Mesothelial cell of epicardium (in vitro differentiated cells): ENCODE measurements around the gene HOXD11. TPM values are rescaled to one million over a fixed set of nuclear protein-coding genes. Genes with fewer than 3 reads are reported as not detected.

Source experiments
- DNase-seq, 2 experiments: peaks; one replicate each; pipeline ENCODE4 v3.0.0; 2021; ENCODE audit warnings: low spot score in 2 of 2; ENCODE audit not compliant: unreplicated experiment in 2 of 2
- H3K27ac Mint-ChIP-seq: 2 replicates; pipeline ENCODE4 v1.8.0; 2021; ENCODE audit warnings: mixed read lengths
- H3K27me3 Mint-ChIP-seq: 2 replicates; pipeline ENCODE4 v1.8.0; 2021; ENCODE audit warnings: low read depth, mixed read lengths
- H3K36me3 Mint-ChIP-seq: 2 replicates; pipeline ENCODE4 v1.8.0; 2021; ENCODE audit warnings: mixed read lengths
- H3K4me1 Mint-ChIP-seq: 2 replicates; pipeline ENCODE4 v1.8.0; 2021; ENCODE audit warnings: mixed read lengths
- H3K4me3 Mint-ChIP-seq: 2 replicates; pipeline ENCODE4 v1.8.0; 2021; ENCODE audit warnings: mild to moderate bottlenecking, moderate library complexity, mixed read lengths
- H3K9me3 Mint-ChIP-seq: 2 replicates; pipeline ENCODE4 v1.8.0; 2021; ENCODE audit warnings: mixed read lengths
- CTCF ChIP-seq: fragments of 200-600 bp; sonication (generic); IDR thresholded peaks from one replicate; pipeline ENCODE4 v1.5.0; 2021; ENCODE audit warnings: antibody characterized with exemption; ENCODE audit not compliant: unreplicated experiment
- total RNA-seq: library from RNA; stranded (reverse); gene quantifications from 3 replicates; pipeline ENCODE4 v1.2.1, GENCODE V29; 2021

HOXD11 gene
- total RNA-seq, 1 donor from 2014 or later: 3.0 TPM

DNA sequence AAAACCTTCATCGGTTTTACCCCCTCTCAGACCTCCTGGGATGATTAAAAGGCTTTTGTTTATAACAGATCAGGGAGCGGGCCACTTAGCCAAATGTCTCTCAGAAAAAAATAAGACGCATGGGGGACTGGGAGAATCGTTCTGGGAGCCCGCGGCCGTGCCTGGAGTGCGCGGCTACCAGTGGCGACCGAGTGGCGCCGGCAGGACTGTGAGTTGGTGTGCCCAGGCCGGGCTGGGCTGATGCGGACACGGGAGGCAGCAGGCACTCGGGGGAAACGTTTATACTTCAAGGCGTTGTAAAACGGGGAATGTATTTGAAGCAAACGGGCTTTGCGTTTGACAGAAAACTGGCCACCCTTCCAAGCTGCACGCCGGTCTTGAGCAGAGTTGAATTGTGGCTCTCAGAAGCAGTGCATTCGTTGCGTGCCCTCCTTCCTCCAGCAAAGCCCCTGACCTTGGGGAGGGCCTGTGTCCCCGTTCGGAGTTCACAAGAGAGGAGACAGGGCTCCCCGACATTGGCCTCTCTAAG is 4.8 kb downstream of the HOXD11 start:
- peaks cover 3% of the 10 kb centered on the region for H3K9me3 Mint-ChIP-seq
- H3K36me3 Mint-ChIP-seq: peaks cover 3% of the 10 kb centered on the region
- H3K4me3 Mint-ChIP-seq: no peak overlapping the region
- no peak for DNase-seq
- TF ChIP-seq CTCF: no peak
- H3K27ac Mint-ChIP-seq: no peak overlapping the region
- H3K4me1 Mint-ChIP-seq: peaks cover 7% of the 10 kb centered on the region
- peaks cover 93% of the 10 kb centered on the region for H3K27me3 Mint-ChIP-seq

GRCh38 chr2:176112375-176113302 is 5.6 kb downstream of the HOXD11 start:
- H3K4me3 Mint-ChIP-seq: no peak overlapping the region
- peaks cover 3% of the 10 kb centered on the region for H3K36me3 Mint-ChIP-seq
- no peak for TF ChIP-seq CTCF
- H3K27ac Mint-ChIP-seq: no peak overlapping the region
- peaks cover 4% of the 10 kb centered on the region for H3K4me1 Mint-ChIP-seq
- peaks cover 95% of the 10 kb centered on the region for H3K27me3 Mint-ChIP-seq
- DNase-seq: no peak
- peaks cover 4% of the 10 kb centered on the region for H3K9me3 Mint-ChIP-seq

DNA sequence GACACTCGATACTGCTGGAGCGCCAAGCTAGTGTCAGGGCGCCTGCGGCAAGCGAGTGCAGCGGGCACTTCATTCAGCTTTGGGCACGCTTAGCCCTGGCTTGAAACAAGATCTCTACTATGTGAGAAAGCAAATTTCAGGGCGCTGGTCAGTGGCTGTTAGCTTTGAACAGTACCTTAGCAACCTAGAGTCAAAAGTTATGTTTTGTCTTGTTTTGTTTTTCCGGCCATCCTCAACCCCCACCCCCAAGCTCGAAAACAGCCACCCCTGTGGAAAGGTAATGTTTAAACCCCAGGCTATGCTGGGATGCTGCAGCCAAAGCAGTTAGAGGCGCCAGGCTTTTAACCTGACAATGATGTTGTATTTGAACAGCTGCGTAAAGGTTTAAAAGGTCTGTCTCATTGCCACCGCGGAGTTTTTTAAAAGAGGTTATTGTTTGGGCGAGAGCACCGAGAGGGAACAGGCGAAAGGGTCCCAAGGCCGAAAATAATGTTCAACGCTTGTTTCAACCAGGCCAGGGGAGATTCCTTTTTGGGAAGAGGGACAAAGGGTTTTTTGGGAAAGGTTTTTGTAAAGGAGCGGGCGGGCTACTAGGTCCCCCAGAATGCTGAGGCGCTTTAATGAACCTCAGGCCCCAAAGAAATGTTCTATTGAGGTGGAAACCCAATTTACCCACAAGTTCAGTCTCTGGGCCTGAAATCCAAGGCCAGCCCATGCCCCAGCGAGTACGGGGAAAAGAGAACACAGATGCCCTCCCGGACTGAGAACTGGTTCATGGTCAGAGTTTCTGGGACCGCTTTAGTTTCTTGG is 7.2 kb downstream of the HOXD11 start:
- Mint-ChIP-seq H3K27ac (no peak overlapping the region), H3K27me3 (peaks cover 99% of the 10 kb centered on the region), H3K4me1 (peaks cover 1% of the 10 kb centered on the region), H3K4me3 (no peak overlapping the region), H3K9me3 (peaks cover 4% of the 10 kb centered on the region), H3K36me3 (peaks cover 3% of the 10 kb centered on the region)
- no peak for DNase-seq
- TF ChIP-seq CTCF: no peak

DNA sequence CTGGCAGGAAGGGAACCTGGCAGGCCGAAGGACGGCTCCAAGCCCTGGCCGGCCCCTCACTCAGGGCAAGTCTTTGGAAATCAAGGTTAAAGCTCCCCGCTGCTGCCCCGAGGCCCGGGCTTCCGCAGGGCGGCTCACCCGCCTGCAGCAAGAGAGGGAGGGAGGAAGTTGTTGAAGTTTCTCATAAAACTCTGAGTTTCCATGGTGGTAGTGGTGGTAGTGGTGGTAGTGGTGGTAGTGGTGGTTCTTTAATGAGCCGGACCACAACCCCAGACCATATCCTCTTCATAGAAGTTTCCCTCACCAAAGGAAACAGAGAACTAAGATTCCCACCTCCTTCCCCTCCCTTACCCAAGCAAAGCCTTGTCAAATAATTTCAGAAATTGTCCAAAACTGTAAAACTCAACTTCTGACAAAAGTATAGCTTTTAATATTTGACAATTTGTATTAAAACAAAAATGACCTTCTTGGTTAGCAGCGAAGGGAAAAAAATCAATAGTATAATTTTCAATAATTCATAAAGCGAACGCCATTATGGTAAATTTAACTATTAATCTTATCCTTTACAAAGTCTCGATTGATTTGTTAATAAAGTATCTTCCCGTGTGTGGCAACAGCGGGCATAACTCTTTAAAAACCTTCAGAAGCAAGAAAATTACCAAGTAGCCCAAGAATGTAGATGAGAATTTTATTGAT is 8.0 kb downstream of the HOXD11 start:
- TF ChIP-seq CTCF: no peak
- H3K36me3 Mint-ChIP-seq: peaks cover 3% of the 10 kb centered on the region
- peaks cover 4% of the 10 kb centered on the region for H3K9me3 Mint-ChIP-seq
- peaks cover 1% of the 10 kb centered on the region for H3K4me1 Mint-ChIP-seq
- no peak for DNase-seq
- peaks cover 99% of the 10 kb centered on the region for H3K27me3 Mint-ChIP-seq
- H3K27ac Mint-ChIP-seq: no peak overlapping the region
- H3K4me3 Mint-ChIP-seq: no peak overlapping the region
